Left hindlimb (tissue), 1 donor: ENCODE data around the gene DSC1.
"Not testable (repeated sequence)": the region's sequence is repeated elsewhere in the genome, so short reads cannot be mapped to it uniquely, and the experiment has no call there.

ENCODE experiments used
- DNase-seq: peaks from one replicate; pipeline ENCODE4 v3.0.0-alpha.2; 2018

The DSC1 gene

DNA sequence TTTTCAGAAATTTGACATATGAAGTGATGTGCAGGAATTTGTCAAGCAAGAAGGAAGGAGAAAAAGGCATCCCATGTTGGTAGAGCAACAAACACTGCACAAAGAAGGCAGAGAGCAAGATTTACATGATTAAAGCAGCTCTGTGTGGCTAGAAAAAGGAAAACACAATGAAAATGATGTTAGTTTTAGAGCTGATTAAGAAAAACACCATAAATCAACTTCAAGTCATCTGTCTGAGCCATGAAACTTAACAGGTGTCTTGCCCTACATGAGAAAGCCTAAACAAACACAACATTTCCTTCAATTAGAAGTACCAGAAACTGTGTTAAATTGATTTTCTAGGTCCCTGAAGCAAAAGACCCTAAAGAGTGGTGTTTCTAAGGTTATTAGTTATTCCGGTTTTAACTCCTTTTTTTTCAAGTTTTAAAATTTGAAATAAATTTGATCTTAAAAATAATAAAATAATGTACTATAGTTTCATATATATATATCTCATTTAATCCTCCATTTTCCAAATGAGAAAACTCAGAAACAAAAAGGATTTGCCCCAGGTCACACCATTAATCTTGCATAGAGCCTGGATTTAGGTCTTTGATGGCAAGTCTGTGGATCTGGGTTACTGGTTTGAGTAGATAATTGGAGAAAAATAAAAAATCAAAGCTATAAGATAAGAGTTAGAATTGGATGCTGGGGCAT is 8.6 kb upstream of the DSC1 start:
- no peak for DNase-seq

DNA sequence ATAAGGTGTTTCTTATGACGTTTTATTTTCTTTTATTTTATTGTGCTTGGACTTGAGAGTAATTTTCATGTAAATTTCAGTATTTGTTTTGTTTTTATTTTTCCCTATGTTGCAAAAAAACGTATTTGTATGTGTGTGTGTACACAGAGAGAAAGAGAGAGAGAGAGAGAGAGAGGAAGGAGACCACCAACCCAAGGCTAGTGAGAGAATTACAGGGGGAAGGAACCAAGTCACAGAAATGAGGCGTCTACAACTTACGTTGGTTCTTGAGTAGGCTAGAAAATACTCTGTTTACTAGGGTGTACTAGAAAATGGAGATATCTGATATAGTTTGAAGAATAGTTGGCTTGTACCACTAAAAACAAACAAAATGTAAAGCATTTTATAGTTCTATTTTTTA is 7.7 kb upstream of the DSC1 start:
- no peak for DNase-seq

DNA sequence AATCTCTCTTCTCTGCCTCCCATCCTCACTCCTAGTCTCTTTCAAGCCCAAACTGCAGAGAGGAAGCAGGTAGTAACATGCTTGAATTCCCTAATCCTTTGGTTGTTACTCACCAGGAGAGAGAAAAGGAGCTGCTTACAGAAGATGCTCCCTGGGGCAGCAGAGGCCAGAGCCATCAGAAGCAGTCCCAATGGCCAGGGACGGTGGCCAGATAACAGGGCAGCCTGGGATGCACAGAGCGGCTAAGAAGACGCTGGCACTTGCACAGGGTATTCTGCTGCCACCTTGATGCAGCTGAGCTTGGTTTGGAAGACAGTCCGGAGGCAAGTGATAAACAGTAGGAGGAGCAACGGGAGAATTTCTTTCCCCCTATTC is 250 bp downstream of the DSC1 start:
- DNase-seq = no peak

DNA sequence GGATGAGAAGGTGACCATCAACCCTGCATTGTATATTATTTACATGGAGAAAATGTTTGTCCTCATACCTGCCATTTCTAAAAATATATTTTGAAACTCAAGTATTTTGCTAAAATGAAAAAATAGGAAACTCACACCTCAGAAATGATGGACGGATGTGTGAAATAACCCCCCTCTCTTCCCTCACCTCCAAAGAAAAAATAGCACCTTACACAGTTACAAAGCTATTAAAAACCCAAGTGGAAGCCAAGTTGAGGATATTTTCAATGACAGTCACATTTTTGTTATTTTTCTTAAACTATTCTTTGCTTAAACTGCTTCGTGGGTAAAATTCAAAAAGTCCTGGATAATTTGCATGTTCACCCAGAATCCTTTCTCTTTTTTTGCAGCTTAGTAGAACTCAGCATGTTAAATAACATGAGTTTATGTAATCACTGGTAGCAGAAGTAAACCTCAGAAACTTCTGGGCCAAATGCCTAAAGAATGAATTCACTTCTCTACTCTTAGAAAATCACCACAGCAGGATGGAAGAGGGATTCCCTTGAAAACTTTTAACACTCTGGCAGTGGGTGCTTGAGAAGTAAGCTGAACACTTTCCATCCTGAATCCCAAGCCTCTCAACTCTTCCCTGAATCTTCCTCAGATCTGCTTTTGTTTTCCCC is 768 bp downstream of the DSC1 start:
- no peak for DNase-seq

DNA sequence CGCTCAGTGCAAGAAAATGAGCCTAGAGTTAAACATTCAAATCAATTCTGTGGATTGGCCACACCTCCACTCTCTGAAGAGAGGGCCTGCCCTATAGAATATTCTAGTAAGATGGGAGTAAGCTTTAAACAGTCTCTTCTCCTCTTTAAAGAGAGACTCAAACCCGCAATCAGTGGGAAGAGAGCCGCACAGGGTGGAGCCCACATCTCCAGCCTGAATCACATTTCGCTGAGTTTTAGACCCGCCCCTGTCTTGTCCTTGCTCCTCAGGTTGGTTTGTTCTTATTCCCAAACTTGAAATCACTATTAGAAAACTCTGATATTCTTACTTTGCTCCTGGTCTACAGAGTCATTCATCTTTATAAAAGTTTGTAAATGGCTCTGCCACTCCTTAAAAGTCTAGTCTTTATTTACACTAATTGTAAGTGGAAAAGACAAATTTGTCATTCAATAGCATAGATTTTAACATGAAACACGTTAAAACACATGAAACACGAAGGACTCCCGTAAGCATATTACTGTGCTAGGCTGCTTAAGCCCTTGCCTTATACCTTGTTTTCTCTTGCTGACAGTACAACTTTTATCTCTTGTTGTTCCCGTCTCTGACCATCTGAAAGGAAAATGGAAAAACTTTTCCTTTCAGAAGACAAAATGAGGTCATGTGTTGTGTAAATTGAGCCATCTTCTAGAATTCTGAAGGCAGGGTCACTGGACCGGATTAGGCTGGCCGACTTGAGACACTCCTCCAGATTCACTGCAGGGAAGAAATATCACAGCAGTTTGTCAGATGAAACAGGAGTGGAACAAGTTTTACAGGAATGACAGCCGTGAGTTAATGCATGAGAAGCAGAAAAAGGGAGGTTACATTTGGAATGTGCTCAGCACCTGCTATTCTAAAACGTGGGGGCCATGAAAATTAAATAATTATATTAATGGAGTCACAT is 5.6 kb downstream of the DSC1 start:
- DNase-seq = no peak

DNA sequence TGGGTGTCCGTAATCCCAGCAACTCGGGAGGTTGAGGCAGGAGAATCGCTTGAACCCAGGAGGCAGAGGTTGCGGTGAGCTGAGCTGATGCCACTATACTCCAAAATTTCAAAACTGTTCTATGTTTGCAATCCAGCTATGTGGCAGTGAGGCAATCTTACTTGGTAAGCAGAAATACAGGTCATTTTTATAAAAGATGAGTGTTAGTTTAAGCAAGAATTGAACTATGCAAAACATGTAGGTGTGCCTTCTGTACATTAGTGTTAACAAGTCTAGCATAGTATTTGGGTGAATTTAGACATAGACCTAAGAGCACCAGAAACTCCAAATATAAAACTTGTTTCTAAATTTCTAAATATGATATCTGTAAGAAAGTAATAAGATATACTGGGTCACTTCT is 7.2 kb downstream of the DSC1 start:
- no peak for DNase-seq

DNA sequence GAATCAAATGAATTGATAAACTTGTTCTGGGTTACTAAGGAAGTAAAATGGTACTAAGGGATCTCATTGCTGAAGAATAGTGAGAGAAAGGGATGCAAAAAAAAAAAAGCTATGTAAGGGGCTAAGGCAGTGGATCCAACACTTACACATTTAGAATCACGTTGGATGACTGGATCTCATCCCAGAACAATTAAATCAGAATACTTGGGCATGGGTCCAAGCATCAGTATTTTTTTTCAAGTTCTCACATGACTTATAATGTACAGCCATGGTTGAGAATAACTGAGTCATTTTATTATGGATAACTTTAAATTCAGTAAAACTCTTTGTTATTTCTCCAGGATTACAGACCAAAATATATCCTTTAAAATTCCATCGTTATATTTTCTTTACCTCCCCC is 8.5 kb downstream of the DSC1 start:
- DNase-seq = no peak

DNA sequence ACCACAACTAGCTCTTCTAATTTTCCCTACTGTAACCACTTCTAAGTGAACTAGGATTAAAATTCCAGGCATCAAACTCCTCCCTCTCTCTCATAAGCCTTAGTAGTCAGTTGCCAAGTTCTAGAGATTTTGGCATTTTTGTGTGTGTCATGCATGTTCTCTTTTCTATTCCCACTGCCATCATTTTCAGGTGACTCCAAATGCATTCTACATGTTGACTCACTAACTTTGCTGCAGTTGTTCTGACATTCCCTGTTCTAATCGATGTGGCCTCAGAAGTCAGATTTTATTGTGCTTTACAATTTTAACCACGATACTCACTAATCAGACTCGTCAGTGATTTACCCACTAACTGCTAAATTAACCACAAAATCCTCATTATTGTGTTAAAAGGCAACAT is 13.3 kb downstream of the DSC1 start:
- DNase-seq = no peak

DNA sequence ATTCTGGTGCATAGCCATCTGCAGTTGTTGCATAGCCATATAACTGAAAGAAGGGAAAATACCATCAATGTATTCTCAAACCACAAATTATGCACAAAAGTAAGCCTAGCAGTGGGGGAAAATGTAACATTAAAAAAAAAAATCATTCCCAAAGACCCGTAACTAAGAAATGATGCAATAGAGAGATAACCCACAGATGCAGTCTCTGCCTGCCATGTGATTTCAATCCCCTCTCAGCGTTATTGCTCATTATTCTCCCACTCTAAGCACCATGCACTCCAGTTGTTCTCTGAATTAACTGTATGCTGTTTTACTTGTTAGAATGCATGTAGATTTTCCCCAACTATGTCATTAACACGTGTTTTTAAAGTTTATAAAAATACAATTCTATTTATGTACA is 14.1 kb downstream of the DSC1 start:
- no peak for DNase-seq

DNA sequence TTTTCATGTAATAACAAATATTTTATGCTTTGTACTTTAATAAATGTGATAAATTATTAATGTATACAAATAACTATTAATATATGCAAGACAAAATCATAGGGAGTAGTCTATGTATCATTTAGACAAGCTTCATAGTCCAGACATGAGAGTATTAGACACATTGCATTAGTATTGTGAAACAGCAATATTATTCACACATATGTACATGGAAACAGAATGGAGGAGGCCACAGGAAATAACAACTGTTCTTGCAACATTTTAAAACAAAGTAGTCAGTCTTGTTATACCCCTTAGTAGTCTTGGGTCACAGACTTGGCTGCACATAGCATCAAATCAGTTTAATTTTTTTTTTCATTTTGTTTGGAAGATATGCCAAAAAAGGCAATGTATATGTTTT is 15.8 kb downstream of the DSC1 start:
- no peak for DNase-seq

DNA sequence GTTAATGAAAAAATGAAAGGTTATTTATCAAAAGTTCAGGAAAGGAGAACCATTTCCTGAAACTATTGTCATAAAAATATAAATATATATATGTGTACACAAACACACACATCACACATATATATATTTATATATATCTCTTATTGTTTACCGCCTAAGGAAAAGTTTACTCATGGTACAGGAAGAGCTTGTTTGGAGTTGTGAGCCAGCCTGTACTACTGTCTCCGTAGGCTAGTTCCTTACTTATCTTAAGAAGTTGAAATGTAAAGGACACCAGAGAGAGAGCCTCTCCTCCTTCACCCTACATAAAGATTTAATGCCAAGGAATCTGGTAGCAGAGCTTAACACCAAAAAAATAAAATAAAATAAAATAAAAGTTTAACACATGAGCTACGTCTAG is 19.6 kb downstream of the DSC1 start:
- no peak for DNase-seq

DNA sequence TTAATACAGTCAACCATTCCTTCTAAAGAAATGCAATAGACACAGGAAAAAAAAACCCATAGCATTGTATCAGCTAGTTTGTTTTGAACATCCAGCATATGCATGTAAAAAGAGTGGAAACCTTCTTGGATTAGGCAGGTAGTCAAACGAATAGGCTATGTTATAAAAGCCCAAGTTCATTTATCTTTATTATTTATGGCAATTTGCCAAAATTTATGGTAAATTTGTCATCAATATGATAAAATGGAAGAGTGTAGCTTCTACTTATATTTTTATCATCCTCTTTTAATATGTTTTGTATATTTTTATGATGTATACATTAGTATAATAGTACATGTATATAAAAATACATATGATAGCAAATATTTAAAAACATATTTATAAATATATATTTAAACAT is 23.9 kb downstream of the DSC1 start:
- no peak for DNase-seq

DNA sequence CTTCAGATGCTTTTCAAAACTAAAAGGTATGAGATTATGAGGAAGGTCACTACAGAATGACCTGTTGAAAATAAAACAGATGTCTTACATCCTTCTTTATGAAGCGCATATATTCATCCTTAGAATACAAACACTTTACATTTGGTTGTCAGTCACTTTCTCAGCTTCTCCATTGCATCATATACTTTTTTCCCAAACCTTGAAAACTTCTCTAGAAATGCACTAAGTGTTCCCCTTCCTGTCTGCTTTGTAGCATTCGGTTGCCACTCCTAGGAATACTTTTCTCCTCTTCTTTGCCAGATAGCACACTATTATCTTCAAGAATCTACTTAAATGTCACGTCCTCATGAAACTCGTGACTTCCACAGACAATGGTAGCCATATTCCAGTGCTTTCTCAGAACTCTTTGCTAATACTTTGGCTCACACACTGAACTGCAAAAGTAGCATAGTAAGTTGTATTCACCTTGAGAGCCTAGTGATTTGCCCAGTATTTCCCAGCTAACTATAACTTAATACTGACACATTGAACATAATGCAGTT is 27.6 kb downstream of the DSC1 start:
- no peak for DNase-seq

DNA sequence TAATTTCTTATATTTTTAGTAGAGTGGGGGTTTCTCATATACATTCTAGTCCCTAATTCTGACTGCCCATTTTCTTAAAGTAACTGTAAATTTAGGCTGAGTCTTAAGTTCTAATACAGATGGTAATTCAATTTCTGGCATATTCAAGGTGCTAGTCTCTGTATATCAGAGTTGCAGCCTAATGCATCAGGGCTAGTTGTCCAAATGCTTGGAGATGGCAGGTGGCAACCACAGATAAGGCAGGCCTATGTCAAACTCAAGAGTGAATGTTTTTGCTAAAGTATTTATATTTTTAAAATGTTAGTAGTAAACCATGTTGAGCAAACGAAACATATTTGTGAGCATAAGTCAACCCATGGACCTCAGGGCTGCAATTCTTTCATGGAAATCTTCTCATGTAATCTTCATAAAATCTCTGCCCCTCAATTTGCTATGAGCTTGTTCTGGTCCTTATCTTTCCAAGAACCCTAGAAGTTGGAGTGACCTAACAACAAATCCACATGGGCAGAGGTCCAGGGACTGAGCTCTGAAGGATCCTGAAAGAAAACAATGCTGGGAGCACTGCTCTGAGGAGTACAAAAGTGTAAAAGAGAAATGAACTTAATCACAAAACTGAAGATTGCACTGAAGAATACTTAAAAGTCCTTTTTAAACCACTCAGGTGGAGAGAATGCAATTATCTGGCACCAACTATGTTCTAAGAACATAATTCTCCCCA is 33.1 kb downstream of the DSC1 start:
- no peak for DNase-seq

DNA sequence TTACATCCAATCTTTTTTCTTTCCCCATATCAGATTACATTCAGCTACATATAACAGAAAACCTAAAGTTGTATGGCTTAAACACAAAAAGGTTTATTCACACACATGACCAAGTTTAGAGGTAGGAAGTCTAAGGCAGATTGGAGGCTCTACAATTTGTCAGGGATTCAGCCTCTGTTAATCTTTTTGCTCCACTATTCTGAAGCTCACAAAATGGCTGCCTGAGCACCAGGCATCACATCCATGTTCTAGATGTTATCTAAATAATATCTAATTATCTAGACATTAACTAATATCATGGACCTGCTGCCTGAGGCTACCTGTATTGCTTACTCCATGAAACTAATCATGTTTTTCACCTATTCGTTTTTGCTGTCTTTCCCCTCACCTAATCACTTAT is 36.8 kb downstream of the DSC1 start:
- DNase-seq = no peak

DNA sequence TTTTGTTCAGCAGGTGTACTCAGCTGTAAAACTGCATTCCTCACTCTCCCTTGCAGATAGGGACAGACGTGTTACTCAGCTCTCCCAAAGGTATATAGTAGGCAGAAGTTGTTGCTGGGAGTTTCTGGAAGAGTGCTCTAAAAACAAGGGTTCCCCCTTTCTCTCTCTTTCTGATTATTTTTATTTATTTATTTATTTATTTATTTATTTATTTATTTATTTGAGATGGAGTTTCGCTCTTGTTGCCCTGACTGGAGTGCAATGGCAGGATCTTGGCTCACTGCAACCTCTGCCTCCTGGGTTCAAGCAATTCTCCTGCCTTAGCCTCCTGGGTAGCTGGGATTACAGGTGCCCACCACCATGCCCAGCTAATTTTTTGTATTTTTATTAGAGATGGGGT is 39.5 kb downstream of the DSC1 start:
- DNase-seq = not testable (repeated sequence)

DNA sequence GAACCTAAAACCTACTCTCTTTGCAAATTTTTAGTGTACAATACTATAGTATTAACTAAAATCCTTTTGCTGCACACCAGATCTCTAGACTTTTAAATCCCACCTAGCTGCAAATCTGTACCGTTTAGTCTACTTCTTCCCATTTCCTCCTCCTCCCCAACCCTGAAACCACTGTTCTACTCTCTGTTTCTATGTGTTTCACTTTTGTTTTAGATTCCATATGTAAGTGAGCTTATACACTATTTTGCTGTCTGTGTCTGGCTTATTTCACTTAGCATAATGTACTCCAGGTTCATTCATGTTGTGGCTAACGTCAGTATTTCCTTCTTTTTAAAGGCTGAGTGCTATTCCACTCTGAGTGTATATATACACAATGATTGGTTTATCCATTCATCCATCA is 42.1 kb downstream of the DSC1 start:
- DNase-seq = no peak

DNA sequence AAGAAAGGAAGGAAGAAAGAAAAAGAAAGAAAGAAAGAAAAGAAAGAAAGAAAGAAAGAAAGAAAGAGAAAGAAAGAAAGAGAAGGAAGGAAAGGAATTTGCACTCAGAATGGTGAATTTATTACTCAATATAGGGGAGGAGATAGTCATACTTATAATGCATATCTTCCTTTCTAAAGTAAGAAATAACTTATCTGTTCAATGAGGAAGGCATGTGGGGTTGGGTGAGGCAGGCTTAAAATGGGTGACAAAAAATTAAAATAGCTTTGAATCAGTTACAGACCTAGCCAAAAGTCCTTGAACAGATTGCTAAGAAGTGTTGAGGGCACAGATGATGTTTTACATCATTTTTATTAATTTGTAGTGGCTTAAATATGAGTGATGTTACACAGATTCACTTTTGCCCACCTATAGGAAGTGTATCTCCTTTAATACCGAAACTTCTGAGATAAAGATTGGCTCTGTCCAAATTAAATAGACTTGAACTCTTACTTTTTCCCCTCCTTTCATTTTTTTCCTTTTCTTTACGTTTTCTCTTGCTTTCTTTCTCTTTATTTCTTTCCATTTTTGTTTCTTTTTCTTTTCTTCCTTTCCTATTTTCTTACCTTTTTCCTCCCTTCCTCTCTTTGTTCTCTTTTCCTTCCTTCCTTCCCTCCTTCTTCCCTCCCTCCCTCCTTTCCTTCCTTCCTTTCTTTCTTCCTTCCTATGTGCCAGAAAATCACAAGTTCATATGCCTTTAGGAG is 45.6 kb downstream of the DSC1 start:
- DNase-seq = no peak

DNA sequence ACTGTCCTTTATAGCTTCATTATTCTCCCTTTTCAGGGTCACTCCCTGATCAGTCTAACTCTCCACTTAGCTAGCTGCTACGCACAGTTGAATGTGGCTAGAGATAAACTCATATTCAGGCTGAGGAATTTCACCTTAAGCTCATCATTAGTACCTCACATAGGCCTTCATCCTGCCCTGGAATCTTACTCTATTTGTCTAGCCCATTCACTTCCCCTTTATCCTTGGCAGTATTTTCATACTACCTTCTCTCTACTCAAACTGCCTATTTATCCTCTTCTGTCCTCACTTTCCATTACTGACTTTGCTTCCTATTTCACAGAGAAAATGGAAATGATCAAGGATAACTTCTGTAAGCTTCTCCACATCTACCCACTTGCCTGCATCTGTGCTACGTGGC is 49.9 kb downstream of the DSC1 start:
- no peak for DNase-seq

DNA sequence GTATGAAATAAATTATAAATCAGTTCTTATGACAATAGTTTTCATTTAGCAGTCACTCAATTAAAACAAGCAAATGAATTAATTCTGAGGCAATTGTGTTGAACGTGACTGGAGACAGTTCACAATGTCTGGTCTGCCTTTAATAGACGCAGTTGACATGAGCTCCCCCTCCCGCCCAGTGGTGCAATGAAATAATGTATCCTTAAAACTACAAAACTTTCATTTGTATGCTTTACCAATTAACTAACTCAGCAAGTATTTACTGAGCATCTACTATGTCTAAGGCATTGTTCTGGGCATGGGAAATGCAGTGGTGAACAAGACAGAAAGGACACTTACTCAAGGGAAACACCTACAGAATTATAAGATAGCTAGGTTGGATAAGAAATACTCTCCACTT is 56.9 kb downstream of the DSC1 start:
- no peak for DNase-seq

DNA sequence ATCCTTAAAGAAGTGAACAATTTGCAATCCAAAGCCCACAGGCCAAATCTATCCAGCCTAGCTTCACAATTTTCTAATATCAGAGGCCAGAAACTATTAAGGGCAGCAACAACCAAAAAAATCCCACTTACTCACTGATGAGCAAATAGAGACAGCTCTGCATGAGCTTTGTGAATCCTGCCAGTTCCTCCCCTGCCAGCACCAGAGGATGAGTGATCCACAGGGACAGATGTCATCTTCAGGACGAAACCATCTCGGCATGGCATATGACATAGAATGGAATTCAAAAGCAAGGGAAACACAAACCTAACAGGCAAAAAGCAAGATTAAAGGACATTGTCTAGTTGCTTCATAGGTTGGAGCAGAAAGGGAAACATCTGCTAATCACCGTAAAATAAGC is 58.2 kb downstream of the DSC1 start:
- no peak for DNase-seq

DNA sequence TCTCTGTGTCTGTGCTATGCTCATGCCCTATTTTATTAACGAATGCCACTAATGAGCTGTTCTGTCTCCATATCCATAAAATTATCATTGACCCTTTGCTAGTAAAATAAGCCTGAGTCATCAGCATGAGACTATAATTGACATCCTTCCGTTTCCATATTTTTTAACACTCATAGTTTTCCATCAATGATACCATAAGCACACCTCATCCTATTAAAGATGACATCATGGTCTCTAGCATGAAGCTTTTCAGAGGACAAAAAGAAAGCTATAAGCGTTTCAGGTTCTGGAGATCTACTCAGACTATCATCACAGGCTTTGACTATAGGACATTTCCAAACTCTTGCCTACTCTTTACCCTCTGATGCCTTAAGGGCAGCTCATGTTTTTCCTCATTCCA is 59.2 kb downstream of the DSC1 start:
- DNase-seq = no peak
